Keratinocyte (primary cell): ENCODE measurements around the gene ABCD1. TPM values are rescaled to one million over a fixed set of nuclear protein-coding genes. Genes with fewer than 3 reads are reported as not detected.
"Not testable (repeated sequence)": the region's sequence is repeated elsewhere in the genome, so short reads cannot be mapped to it uniquely, and the experiment has no call there.

Source experiments
- DNase-seq: peaks from one replicate; pipeline ENCODE4 v3.0.0-alpha.2; 2011; ENCODE audit warnings: low read depth, missing footprints, low spot score
- FAIRE-seq: peaks from 2 replicates; lab custom pipeline; 2011; peaks lifted over from hg19 to GRCh38; lab: Jason Lieb, UNC
- H2AFZ ChIP-seq: 2 replicates; pipeline ENCODE4 v1.6.0; 2012; ENCODE audit warnings: low read length, control low read depth, inconsistent platforms; ENCODE audit not compliant: control insufficient read depth
- H3K27ac ChIP-seq: 2 replicates; pipeline ENCODE4 v1.5.1; 2011; ENCODE audit warnings: low read length; ENCODE audit not compliant: control insufficient read depth, insufficient read depth
- H3K27me3 ChIP-seq: 3 replicates; pipeline ENCODE4 v1.6.0; 2011; ENCODE audit warnings: low read length; ENCODE audit not compliant: control insufficient read depth, insufficient read depth; ENCODE audit errors: extremely low read depth
- H3K36me3 ChIP-seq, 2 experiments: 2 replicates in 1 of 2; 3 replicates in 1 of 2; pipeline ENCODE4 v1.5.1; 2011; ENCODE audit warnings: low read length in 2 of 2, mild to moderate bottlenecking in 1 of 2; ENCODE audit not compliant: control insufficient read depth in 2 of 2, insufficient read depth in 2 of 2; ENCODE audit errors: extremely low read depth in 1 of 2
- H3K4me1 ChIP-seq: 3 replicates; pipeline ENCODE4 v1.5.1; 2011; ENCODE audit warnings: low read length; ENCODE audit not compliant: control insufficient read depth, insufficient read depth; ENCODE audit errors: extremely low read depth
- H3K4me2 ChIP-seq: 3 replicates; pipeline ENCODE4 v1.6.0; 2011; ENCODE audit warnings: low read depth, low read length; ENCODE audit not compliant: control insufficient read depth, insufficient read depth; ENCODE audit errors: extremely low read depth
- H3K4me3 ChIP-seq, 3 experiments: fragments of 200-600 bp in 1 of 3; sonication (generic) in 1 of 3; 2 replicates in 2 of 3; 3 replicates in 1 of 3; pipeline ENCODE4 v1.5.1; 2011 to 2016; ENCODE audit warnings: low read length in 3 of 3, mild to moderate bottlenecking in 3 of 3, control low read depth in 2 of 3, inconsistent platforms in 1 of 3, low read depth in 1 of 3, mixed read lengths in 1 of 3, mixed run types in 1 of 3, moderate library complexity in 1 of 3; ENCODE audit not compliant: control insufficient read depth in 2 of 3, insufficient read depth in 2 of 3; ENCODE audit errors: extremely low read depth in 1 of 3
- H3K79me2 ChIP-seq: 2 replicates; pipeline ENCODE4 v1.6.0; 2012; ENCODE audit warnings: low read length; ENCODE audit not compliant: control insufficient read depth, insufficient read depth
- H3K9ac ChIP-seq: 3 replicates; pipeline ENCODE4 v1.6.0; 2011; ENCODE audit warnings: low read length; ENCODE audit not compliant: control insufficient read depth, insufficient read depth; ENCODE audit errors: extremely low read depth
- H3K9me1 ChIP-seq: 3 replicates; pipeline ENCODE4 v1.6.0; 2011; ENCODE audit warnings: low read length; ENCODE audit not compliant: control insufficient read depth, insufficient read depth; ENCODE audit errors: extremely low read depth
- H3K9me3 ChIP-seq: 2 replicates; pipeline ENCODE4 v1.5.1; 2012; ENCODE audit warnings: low read depth, low read length; ENCODE audit not compliant: control insufficient read depth
- H4K20me1 ChIP-seq: 3 replicates; pipeline ENCODE4 v1.6.0; 2011; ENCODE audit warnings: low read length; ENCODE audit not compliant: control insufficient read depth, insufficient read depth; ENCODE audit errors: extremely low read depth
- EZH2 ChIP-seq: IDR thresholded peaks from one replicate; pipeline ENCODE4 v1.6.1; 2012; ENCODE audit warnings: inconsistent platforms, mild to moderate bottlenecking, low read length, moderate library complexity
- dilution Hi-C: fragments of 300-500 bp; cut with MboI; formaldehyde crosslinking; loops from one replicate; pipeline ENCODE4 v1.7.0; 2020; ENCODE audit warnings: low sequenced_read_pairs; ENCODE audit not compliant: extremely low pct_ligation_motif_present
- polyA plus RNA-seq, 5 experiments: library from polyadenylated mRNA; depleted of rRNA in 3 of 5; stranded (reverse) in 3 of 5; stranded (forward) in 1 of 5; unstranded in 1 of 5; fragments of >200 nt; gene quantifications; 1 replicate in 1 of 5; 2 replicates in 3 of 5; 3 replicates in 1 of 5; pipeline versions ENCODE4 v1.2.1 to v1.2.3, GENCODE V29; 2011 to 2012; ENCODE audit warnings: missing spikeins in 2 of 5, low read depth in 1 of 5, low replicate concordance in 1 of 5
- TF ChIP-seq, protein P1 (sequence below), 3 experiments: IDR thresholded peaks in 1 of 3; conservative IDR thresholded peaks in 1 of 3; optimal IDR thresholded peaks in 1 of 3; 2 replicates in 2 of 3; 3 replicates in 1 of 3; pipeline versions ENCODE3 to v1.5.1; 2011; ENCODE audit warnings: low read length in 3 of 3, mild to moderate bottlenecking in 3 of 3, moderate library complexity in 2 of 3, control low read depth in 1 of 3, inconsistent platforms in 1 of 3; ENCODE audit not compliant: insufficient read depth in 2 of 3; ENCODE audit errors: extremely low read depth in 1 of 3

ABCD1 gene
- polyA plus RNA-seq, 1 donor (not counting 4 experiments of a cell fraction or from before 2014, with no cell fraction given), result 0.81 TPM

DNA sequence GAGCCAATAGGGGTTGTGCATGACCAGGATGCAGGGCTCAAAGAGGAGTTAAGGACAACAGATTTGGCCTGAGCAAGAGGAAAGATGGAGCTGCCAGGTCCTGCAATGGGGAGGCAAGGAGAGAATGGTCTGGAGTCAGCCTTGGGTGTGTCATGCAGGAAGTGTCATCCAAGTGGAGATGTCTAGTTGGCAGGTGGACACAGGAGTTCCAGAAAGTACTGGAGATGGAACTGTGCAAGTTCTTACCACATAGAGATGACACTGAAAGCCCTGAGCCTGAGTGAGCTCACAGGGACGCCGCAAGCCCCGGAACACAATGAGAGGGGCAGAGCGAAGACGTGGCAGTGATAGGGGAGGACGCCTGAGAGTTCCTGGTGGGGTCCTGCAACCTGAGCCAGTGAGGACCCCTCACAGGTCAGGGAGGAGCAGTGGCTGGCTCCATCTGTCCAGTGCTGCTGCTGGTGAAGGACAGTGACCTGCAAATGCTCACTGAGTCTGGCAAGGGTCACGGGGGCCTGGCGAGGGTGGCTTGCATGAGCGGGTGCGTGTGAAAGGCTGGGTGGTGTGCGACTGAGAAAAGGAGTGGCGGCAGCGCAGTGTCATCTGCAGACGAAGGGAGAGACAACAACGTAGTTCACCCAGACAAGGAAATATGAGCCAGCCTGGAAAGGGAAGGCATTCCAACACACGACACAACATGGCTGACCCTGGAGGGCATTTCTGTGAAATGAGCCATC, 27.5 kb upstream of the ABCD1 start:
- H3K4me2 ChIP-seq, H3K9me1 ChIP-seq, FAIRE-seq, H3K4me3 ChIP-seq, H2AFZ ChIP-seq, H3K27me3 ChIP-seq, H3K27ac ChIP-seq, DNase-seq, H3K9ac ChIP-seq, H3K79me2 ChIP-seq, H3K4me1 ChIP-seq, dilution Hi-C loops, H3K9me3 ChIP-seq, H3K36me3 ChIP-seq, H4K20me1 ChIP-seq: not testable (repeated sequence)

DNA sequence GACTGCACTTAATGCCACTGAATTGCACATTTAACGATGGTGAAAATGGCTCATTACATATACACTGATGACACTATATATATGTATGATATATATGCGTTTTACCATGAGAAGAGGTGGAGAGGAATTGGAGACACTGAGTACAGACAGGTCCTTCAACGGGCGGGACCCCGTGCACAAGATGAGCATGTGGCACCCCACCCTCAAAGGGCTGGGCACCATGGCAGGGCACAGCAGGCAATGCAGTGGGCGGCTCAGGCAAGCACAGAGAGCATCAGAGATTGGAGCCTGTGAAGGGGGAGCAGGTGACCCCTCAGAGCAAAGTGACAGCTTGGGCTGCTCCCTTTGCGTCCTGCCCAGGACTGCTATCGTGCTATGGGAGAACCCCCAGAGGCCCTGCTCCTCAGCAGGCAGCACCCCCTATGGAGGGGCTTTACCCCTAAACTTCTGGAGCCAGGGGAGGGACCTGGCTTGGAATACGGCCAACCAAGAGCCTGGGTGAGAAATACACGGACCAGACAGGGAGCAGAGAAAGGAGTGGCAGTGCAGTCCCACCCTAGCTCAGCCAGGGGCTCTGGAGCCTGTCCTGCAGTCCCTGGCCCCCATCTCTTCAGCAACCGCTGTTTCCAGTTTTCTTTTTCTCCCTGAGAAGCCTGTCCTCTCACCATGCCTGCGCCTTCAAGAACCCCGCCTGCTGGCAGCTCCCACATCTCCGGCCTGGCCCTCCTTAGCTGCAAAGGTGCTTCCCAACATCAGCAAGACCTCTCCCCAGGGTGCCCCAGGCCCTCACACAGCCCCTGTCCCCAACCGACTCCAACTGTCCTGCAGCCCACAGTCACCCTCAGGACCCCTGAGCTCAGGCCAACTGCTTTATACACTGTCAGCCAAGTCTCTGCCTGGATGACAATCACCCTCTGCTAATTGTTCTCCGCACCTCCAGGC, 26.5 kb upstream of the ABCD1 start:
- dilution Hi-C loops, result no loop called here
- DNase-seq, result no peak
- Histone ChIP-seq H4K20me1 (no peaks in the 10 kb centered on the region), H3K79me2 (no peaks in the 10 kb centered on the region), H3K9me3 (no peaks in the 10 kb centered on the region), H3K27ac (no peak overlapping the region), H2AFZ (no peak overlapping the region), H3K4me1 (peaks cover 1% of the 10 kb centered on the region), H3K4me2 (no peak overlapping the region), H3K27me3 (no peaks in the 10 kb centered on the region), H3K36me3 (peaks cover 0 to 7% of the 10 kb centered on the region in 2 experiments), H3K9ac (no peak overlapping the region), H3K9me1 (no peaks in the 10 kb centered on the region), H3K4me3 (no peak overlapping the region)
- no peak for FAIRE-seq
- TF ChIP-seq EZH2, result no peak
- TF ChIP-seq, protein P1, sequence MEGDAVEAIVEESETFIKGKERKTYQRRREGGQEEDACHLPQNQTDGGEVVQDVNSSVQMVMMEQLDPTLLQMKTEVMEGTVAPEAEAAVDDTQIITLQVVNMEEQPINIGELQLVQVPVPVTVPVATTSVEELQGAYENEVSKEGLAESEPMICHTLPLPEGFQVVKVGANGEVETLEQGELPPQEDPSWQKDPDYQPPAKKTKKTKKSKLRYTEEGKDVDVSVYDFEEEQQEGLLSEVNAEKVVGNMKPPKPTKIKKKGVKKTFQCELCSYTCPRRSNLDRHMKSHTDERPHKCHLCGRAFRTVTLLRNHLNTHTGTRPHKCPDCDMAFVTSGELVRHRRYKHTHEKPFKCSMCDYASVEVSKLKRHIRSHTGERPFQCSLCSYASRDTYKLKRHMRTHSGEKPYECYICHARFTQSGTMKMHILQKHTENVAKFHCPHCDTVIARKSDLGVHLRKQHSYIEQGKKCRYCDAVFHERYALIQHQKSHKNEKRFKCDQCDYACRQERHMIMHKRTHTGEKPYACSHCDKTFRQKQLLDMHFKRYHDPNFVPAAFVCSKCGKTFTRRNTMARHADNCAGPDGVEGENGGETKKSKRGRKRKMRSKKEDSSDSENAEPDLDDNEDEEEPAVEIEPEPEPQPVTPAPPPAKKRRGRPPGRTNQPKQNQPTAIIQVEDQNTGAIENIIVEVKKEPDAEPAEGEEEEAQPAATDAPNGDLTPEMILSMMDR (optimal IDR thresholded peaks at IDR 0.05 in 1 of 3, IDR thresholded peaks at IDR 0.05 in 1 of 3, conservative IDR thresholded peaks at IDR 0.05 in 1 of 3; ENCODE audit: extremely low read depth in 1 of 3, insufficient read depth in 2 of 3, low read length in 3 of 3), result no peak

- H4K20me1 ChIP-seq, H3K27ac ChIP-seq, H3K9me3 ChIP-seq, H3K9me1 ChIP-seq, H3K9ac ChIP-seq, H3K27me3 ChIP-seq, H3K79me2 ChIP-seq, H3K4me3 ChIP-seq, dilution Hi-C loops, FAIRE-seq, H2AFZ ChIP-seq, DNase-seq, H3K36me3 ChIP-seq, H3K4me2 ChIP-seq: not testable (repeated sequence)
- H3K4me1 ChIP-seq, result peaks cover 12% of the 10 kb centered on the region
Measured at GRCh38 chrX:153699210-153699783, 25.4 kb upstream of the ABCD1 start.

DNA sequence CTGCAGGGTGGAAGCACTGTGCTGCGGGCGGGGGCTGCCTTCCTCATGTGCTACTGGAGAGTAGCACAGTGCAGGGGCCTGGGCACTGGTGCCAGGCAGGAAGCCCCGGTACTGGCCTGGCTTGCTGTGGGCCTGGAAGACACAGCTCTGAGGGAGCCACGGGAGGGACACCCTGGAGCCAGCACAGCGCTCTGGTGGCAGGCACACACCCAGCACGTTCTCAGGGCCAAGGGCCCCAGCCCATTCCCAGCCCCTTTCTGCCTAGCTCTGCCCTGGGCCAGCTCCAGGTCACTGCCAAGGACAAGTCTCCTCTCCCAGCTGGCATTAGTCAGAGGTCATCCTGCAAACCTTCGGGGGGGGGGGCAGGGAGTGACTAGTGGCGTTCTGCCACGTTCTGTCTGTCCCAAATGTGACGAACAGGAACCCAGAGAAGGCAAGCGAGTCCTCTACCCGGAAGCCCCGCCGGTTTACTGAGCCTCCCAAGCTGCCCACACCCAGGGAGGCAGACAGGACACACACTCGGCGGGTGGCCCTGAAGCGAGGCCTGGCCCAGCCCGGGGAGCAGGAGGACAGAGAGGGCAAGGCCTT, 24.8 kb upstream of the ABCD1 start:
- H3K27ac ChIP-seq, H3K9me1 ChIP-seq, H3K4me3 ChIP-seq, dilution Hi-C loops, H3K36me3 ChIP-seq, FAIRE-seq, H3K79me2 ChIP-seq, H4K20me1 ChIP-seq, H3K27me3 ChIP-seq, H3K4me2 ChIP-seq, H2AFZ ChIP-seq, DNase-seq, H3K9ac ChIP-seq, H3K9me3 ChIP-seq: not testable (repeated sequence)
- peaks cover 15% of the 10 kb centered on the region for H3K4me1 ChIP-seq
